Right cardiac atrium (tissue), 5 donors: ENCODE results near the gene TLX2. TPM values are rescaled to one million over a fixed set of nuclear protein-coding genes. Genes with fewer than 3 reads are reported as not detected.
A peak's percentile ranks its signal among the peaks of the same experiment; 100 is the strongest.
"Not testable (repeated sequence)": the region's sequence is repeated elsewhere in the genome, so short reads cannot be mapped to it uniquely, and the experiment has no call there.

Experiments
- ATAC-seq, 2 donors: fragments of 200-7000 bp; cut with Tn5 transposase; one replicate each; pipeline versions ENCODE4 v1.8.0 to v1.9.1; 2020; ENCODE audit warnings: moderate library complexity in 2 of 2, mild to moderate bottlenecking in 1 of 2
- DNase-seq, 3 donors: peaks; one replicate each; pipeline ENCODE4 v3.0.0-alpha.2; 2020
- H3K27ac ChIP-seq: one replicate; pipeline ENCODE4 v1.5.1; 2013; ENCODE audit warnings: mild to moderate bottlenecking, low read length, control low read depth, moderate library complexity
- H3K27me3 ChIP-seq: one replicate; pipeline ENCODE4 v1.6.1; 2013; ENCODE audit not compliant: control insufficient read depth, insufficient read depth
- H3K4me1 ChIP-seq: one replicate; pipeline ENCODE4 v1.6.1; 2013; ENCODE audit warnings: low read length; ENCODE audit not compliant: control insufficient read depth, insufficient read depth
- H3K4me3 ChIP-seq: one replicate; pipeline ENCODE4 v1.5.1; 2013; ENCODE audit warnings: low read length, control low read depth
- H3K9me3 ChIP-seq: one replicate; pipeline ENCODE4 v1.6.1; 2013; ENCODE audit warnings: low read length; ENCODE audit not compliant: control insufficient read depth
- WGBS: extraction: QIAGEN DNeasy Blood & Tissue Kit; methylation state at CpG from one replicate; pipeline ENCODE4 v1.1.7; 2013; 5-methylcytosine and 5-hydroxymethylcytosine counted together
- intact Hi-C, 4 donors: fragments of 100-400 bp; cut with DNase I; formaldehyde crosslinking; loops; one replicate each; pipeline versions ENCODE4 v1.11.0 to v1.14.0; 2022 to 2023
- long read RNA-seq, 4 donors: library from polyadenylated mRNA; unstranded; transcript quantifications; one replicate each; pipeline ENCODE4 v2.0.0, GENCODE V29; 2020 to 2021
- polyA plus RNA-seq: library from polyadenylated mRNA; stranded (reverse); fragments of 200-250 nt; gene quantifications from one replicate; pipeline ENCODE4 v1.2.3, GENCODE V29; 2013
- total RNA-seq, 4 donors: library from RNA; stranded (reverse); fragmentation: NEBNext Ultra II Directional; extraction: Animal tissue kit (Norgen Biotek cat#: 25700); gene quantifications; one replicate each; pipeline ENCODE4 v1.2.1, GENCODE V29; 2021
- donor health status: healthy with polysubstance abuse.
- donor health status: DM: no; HTN: yes; CAD: no.
- donor health status: DM: no; HTN: no; CAD: no.
- donor health status: DM: no; HTN: yes; CAD: no; lungs with severe emphysema.
- donor health status: DM: yes; HTN: yes; CAD: no.

Gene TLX2
- not detected for total RNA-seq
- polyA plus RNA-seq = 0.05 TPM
- long read RNA-seq, donor 1 = 0 reads
- long read RNA-seq, donor 2 = 0 reads
- long read RNA-seq, donor 3 = 0 reads
- long read RNA-seq, donor 4 = 0 reads

DNA sequence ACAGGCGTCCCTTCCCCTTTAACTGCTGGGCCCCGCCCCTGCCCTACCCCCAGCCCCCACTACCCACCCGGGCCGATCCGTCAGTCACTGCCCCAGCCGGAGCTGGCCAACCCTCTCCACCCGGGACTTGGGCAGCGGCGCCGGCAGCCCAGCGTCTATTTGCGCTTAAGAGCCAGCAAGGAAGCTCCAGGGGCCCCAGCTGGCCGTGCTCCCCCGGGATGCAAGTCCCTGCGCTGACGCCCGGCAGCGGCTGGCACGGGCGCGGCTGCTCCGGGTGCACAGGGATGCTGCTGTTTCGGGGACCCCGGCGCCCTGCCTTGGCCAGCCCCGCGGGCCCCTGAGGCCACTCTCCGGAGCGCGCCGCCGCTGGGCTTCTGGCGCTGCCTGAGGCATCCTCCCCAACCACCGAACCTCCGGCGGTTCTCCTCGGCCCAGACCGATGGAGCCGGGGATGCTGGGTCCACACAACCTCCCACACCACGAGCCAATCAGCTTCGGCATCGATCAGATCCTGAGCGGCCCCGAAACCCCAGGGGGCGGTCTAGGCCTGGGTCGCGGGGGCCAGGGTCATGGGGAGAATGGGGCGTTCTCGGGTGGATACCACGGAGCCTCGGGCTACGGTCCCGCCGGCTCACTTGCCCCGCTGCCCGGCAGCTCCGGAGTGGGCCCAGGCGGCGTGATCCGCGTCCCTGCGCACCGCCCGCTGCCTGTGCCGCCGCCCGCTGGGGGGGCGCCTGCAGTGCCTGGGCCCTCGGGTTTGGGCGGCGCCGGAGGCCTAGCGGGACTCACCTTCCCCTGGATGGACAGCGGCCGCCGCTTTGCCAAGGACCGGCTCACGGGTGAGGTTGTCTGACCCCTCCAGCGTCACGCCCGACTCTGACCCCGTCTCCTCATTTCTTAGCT, at the start of gene TLX2:
TSS of gene TLX2 (plus strand) at position 83 of the 903 bp plus-strand sequence. CDS start at position 440, 357 bp downstream.
- H3K4me3 ChIP-seq = no peak within 1 kb of the TSS
- 4% methylated on average over 82 of the region's 82 CpGs for WGBS
- ATAC-seq (no peak), DNase-seq (peak in 1 of 3 donors; percentile 44)
- no peaks in the 10 kb centered on the region for H3K9me3 ChIP-seq
- peaks cover 2% of the 10 kb centered on the region for H3K4me1 ChIP-seq
- intact Hi-C loops = no loop called here
- no peak within 1 kb of the TSS for H3K27ac ChIP-seq
- H3K27me3 ChIP-seq = no peaks in the 10 kb centered on the region

DNA sequence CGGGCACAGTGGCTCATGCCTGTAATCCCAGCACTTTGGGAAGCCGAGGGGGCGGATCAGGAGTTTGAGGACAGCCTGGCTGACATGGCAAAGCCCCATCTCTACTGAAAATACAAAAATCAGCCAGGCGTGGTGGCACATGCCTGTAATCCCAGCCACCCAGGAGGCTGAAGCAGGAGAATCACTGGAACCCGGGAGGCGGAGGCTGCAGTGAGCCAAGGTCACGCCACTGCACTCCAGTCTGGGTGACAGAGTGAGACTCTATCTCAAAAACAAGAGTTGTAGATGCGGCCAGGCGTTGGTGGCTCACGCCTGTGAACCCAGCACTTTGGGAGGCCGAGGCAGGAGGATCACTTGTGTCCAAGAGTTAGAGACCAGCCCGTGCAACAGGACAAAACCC, 43.5 kb upstream of the TLX2 start:
- 95% methylated on average over 12 of the region's 12 CpGs for WGBS
- ATAC-seq, H3K27me3 ChIP-seq, intact Hi-C loops, DNase-seq, H3K9me3 ChIP-seq, H3K4me1 ChIP-seq, H3K27ac ChIP-seq, H3K4me3 ChIP-seq: not testable (repeated sequence)

DNA sequence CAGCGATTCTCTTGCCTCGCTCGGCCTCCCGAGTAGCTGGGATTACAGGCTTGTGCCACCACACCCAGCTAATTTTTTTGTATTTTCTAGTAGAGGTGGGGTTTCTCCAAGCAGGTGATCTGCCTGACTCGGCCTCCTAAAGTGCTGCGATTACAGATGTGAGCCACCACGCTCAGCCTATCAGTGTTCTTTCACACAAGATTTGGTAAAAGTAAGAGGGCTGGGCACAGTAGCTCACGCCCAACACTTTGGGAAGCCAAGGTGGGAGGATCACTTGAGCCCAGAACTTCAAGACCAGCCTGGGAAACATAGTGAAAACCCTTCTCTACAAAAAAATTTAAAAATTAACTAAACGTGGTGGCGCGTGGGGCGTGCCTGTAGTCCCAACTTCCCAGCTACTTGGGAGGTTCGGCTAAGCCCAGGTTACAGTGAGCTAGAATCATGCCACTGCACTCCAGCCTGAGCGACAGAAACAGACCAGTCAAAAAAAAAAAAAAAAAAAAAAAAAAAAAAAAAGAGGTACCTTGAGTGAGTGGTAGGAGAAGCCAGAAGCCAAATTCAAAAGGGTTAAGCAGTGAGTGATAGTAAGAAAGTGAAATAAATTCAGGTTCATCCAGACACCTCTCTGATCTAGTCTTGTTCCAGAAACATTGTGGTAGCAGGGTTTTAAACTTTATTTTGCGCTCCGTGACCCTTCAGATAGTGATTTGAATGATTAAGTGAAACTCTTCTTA, 42.8 kb upstream of the TLX2 start:
- 60% methylated on average over 16 of the region's 16 CpGs for WGBS
- Histone ChIP-seq H3K4me1 (peaks cover 4% of the 10 kb centered on the region), H3K4me3 (peak overlapping the region; percentile 55), H3K9me3 (no peaks in the 10 kb centered on the region), H3K27ac (peak overlapping the region; percentile 83), H3K27me3 (no peaks in the 10 kb centered on the region)
- ATAC-seq (no peak), DNase-seq (no peak)
- intact Hi-C loops = no loop called here

- ATAC-seq (peak; percentile 95), DNase-seq (peak; percentile 95 to 98 (median 98))
- Histone ChIP-seq H3K27ac (peak within 1 kb of the TSS; percentile 83), H3K4me3 (peak within 1 kb of the TSS; percentile 55), H3K4me1 (peaks cover 4% of the 10 kb centered on the region), H3K9me3 (no peaks in the 10 kb centered on the region), H3K27me3 (no peaks in the 10 kb centered on the region)
- under 1% methylated on average over 66 of the region's 66 CpGs for WGBS
- intact Hi-C loops = no loop called here
Measured at GRCh38 chr2:74472086-74472944, 41.9 kb upstream of the TLX2 start, which contains the start of gene MRPL53. Gene MRPL53 (minus strand): TSS chr2:74472680. CDS start chr2:74472660, 20 bp downstream.

DNA sequence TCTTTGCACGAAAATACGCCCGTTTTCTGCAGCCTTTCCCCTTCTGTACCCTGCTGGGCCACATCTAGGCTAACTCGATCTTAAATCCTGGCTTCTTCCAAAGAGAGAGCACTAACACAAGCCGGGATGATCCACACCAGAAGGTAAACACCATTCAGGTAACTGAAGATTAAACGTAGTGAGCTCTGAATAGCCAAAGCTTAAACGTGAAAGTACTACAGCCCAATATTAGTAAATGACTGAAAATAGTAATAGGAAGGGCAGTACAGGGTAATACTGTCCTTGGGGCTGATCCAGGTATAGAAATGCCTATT, 41.3 kb upstream of the TLX2 start:
- no peaks in the 10 kb centered on the region for H3K27me3 ChIP-seq
- intact Hi-C loops = no loop called here
- DNase-seq (no peak), ATAC-seq (peak; percentile 2 to 4)
- no peaks in the 10 kb centered on the region for H3K9me3 ChIP-seq
- H3K27ac ChIP-seq = peak overlapping the region; percentile 68
- peaks cover 4% of the 10 kb centered on the region for H3K4me1 ChIP-seq
- WGBS = 13% methylated on average over 7 of the region's 7 CpGs
- H3K4me3 ChIP-seq = peak overlapping the region; percentile 55

- 94% methylated on average over 6 of the region's 6 CpGs for WGBS
Measured at GRCh38 chr2:74474481-74474880, 39.8 kb upstream of the TLX2 start.

GRCh38 chr2:74474899-74475298, 39.4 kb upstream of the TLX2 start:
- 85% methylated on average over 5 of the region's 5 CpGs for WGBS
- peaks cover 4% of the 10 kb centered on the region for H3K4me1 ChIP-seq
- no peak overlapping the region for H3K4me3 ChIP-seq
- DNase-seq (no peak), ATAC-seq (no peak)
- no peaks in the 10 kb centered on the region for H3K27me3 ChIP-seq
- intact Hi-C loops = no loop called here
- no peaks in the 10 kb centered on the region for H3K9me3 ChIP-seq
- no peak overlapping the region for H3K27ac ChIP-seq

More at GRCh38 chr2:74474481-74474880, 39.8 kb upstream of the TLX2 start:
- no peaks in the 10 kb centered on the region for H3K9me3 ChIP-seq
- no peaks in the 10 kb centered on the region for H3K27me3 ChIP-seq
- no peak overlapping the region for H3K27ac ChIP-seq
- peaks cover 4% of the 10 kb centered on the region for H3K4me1 ChIP-seq
- DNase-seq = peak in 1 of 3 donors; percentile 57
- H3K4me3 ChIP-seq = no peak overlapping the region
- ATAC-seq = no peak
- intact Hi-C loops = no loop called here

DNA sequence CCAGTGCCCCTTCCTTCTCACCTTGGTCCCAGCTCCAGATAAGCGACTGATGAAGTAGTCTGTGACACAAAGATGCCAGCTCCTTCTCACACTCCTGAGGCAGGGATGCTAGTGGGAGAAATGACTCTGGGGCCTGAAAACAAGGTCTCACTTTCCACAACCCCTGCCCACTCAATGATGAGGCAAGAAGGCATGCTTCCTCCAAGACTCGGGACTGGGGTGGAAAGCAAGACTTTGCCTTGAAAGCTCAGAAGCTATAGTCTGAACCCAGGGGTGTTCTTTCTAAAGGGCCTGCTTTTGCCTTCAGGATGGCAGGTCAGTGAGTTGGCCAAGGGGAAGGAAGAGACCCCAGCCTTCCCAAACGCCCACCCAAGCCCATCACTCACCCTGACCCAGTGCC, 32.8 kb upstream of the TLX2 start:
- Histone ChIP-seq H3K27ac (no peak overlapping the region), H3K4me3 (peak overlapping the region; percentile 61), H3K4me1 (peaks cover 7% of the 10 kb centered on the region), H3K27me3 (no peaks in the 10 kb centered on the region), H3K9me3 (no peaks in the 10 kb centered on the region)
- DNase-seq (no peak), ATAC-seq (no peak)
- intact Hi-C loops = loop anchor here in 1 of 4 donors (5.0 kb wide), 1 partner anchor 106 kb away; no protein-coding TSS in a partner anchor
- WGBS = 46% methylated on average over 3 of the region's 3 CpGs

DNA sequence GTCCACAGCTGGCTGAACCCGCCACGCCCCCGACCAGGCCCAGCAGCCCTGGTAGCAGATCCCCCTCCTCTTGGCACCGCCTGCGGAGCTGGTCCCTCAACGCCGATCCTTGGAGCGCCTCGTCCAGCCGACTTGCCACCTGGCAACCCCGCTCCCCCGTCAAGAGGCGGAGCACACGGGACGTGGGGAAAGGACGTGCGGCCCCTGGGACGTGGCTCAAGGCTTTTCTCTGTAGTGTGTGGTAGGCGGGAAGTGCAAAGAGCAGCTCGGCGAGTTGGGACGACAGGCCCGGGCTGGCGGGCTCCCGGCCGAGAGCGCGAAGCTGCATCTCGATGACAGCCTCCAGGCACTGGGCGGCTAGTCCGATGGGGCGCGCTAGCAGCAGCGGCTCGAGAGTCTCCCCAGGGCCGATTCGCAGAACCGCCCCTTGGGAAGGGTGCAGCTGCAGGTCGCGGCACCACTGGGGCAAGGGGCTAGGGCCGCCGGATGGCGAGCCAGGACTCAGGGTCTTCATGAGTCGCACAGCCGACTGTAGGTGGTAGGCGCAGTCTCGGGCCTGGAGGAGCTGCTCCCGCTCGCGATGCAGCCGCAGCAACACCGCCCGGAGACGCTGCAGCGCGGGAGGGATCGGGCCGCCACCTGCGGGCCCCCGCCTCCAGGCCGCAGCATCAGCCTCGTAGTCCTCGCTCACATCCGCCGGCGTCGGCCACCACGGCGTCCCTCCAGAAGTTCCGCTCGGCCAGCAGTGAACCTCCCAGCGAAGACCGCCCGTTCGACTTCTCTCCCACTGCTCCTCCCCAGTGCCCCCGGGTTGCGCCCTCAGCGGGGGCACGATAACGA, 32.1 kb upstream of the TLX2 start:
- DNase-seq (peak; percentile 71 to 89 (median 72)), ATAC-seq (peak; percentile 66 to 82)
- under 1% methylated on average over 80 of the region's 80 CpGs for WGBS
- Histone ChIP-seq H3K9me3 (no peaks in the 10 kb centered on the region), H3K27me3 (no peaks in the 10 kb centered on the region), H3K27ac (peak overlapping the region; percentile 85), H3K4me3 (peak overlapping the region; percentile 61), H3K4me1 (peaks cover 7% of the 10 kb centered on the region)
- intact Hi-C loops = loop anchor here in 3 of 4 donors (2.0 to 5.0 kb wide), 4 partner anchors 47 to 107 kb away; partner anchors contain the start of genes AUP1 (in 1 of the 3) and HTRA2 (in 1 of the 3)
